RWPE2 (cell line): ENCODE data around the gene CFAP157.

ENCODE experiments used
- ATAC-seq: fragments of 200-7000 bp; cut with Tn5 transposase; 3 replicates; pipeline ENCODE4 v1.9.1; 2021; ENCODE audit warnings: low read depth
- DNase-seq: peaks from one replicate; pipeline ENCODE4 v3.0.0-alpha.2; 2020; ENCODE audit warnings: low spot score
- H3K27ac ChIP-seq: fragments of 450-650 bp; 2 replicates; pipeline ENCODE4 v1.5.1; 2017; ENCODE audit warnings: mild to moderate bottlenecking; ENCODE audit not compliant: poor library complexity, severe bottlenecking
- H3K27me3 ChIP-seq: fragments of 250-450 bp; sonication (Bioruptor Pico); 2 replicates; pipeline ENCODE4 v1.5.1; 2021; ENCODE audit warnings: mild to moderate bottlenecking, moderate library complexity; ENCODE audit not compliant: insufficient read depth, poor library complexity, severe bottlenecking
- H3K36me3 ChIP-seq: fragments of 250-450 bp; sonication (Bioruptor Pico); 2 replicates; pipeline ENCODE4 v1.5.1; 2020; ENCODE audit warnings: low read depth, mild to moderate bottlenecking, moderate library complexity
- H3K4me1 ChIP-seq: fragments of 250-450 bp; sonication (Bioruptor Pico); 2 replicates; pipeline ENCODE4 v1.5.1; 2021; ENCODE audit warnings: mild to moderate bottlenecking, moderate library complexity; ENCODE audit not compliant: insufficient read depth, poor library complexity, severe bottlenecking
- H3K4me3 ChIP-seq: fragments of 250-450 bp; sonication (Bioruptor Pico); 2 replicates; pipeline ENCODE4 v1.5.1; 2021; ENCODE audit warnings: mild to moderate bottlenecking, moderate library complexity; ENCODE audit not compliant: severe bottlenecking
- H3K9me3 ChIP-seq: fragments of 250-450 bp; sonication (Bioruptor Pico); 2 replicates; pipeline ENCODE4 v1.5.1; 2021; ENCODE audit warnings: mild to moderate bottlenecking, moderate library complexity; ENCODE audit not compliant: severe bottlenecking
- TF ChIP-seq, protein P1 (sequence below): fragments of 450-650 bp; IDR thresholded peaks from one replicate; pipeline ENCODE4 v1.5.1; 2017; ENCODE audit warnings: mild to moderate bottlenecking, moderate library complexity; ENCODE audit not compliant: poor library complexity, severe bottlenecking

CFAP157 gene

GRCh38 chr9:127744398-127745110 lies 37.8 kb downstream of the CFAP157 start:
- no peak overlapping the region for H3K27ac ChIP-seq
- H3K9me3 ChIP-seq = no peaks in the 10 kb centered on the region
- no peak for ATAC-seq
- H3K36me3 ChIP-seq = no peaks in the 10 kb centered on the region
- DNase-seq = no peak
- peaks cover 13% of the 10 kb centered on the region for H3K4me1 ChIP-seq
- no peak overlapping the region for H3K4me3 ChIP-seq
- H3K27me3 ChIP-seq = no peaks in the 10 kb centered on the region
- TF ChIP-seq, protein P1, sequence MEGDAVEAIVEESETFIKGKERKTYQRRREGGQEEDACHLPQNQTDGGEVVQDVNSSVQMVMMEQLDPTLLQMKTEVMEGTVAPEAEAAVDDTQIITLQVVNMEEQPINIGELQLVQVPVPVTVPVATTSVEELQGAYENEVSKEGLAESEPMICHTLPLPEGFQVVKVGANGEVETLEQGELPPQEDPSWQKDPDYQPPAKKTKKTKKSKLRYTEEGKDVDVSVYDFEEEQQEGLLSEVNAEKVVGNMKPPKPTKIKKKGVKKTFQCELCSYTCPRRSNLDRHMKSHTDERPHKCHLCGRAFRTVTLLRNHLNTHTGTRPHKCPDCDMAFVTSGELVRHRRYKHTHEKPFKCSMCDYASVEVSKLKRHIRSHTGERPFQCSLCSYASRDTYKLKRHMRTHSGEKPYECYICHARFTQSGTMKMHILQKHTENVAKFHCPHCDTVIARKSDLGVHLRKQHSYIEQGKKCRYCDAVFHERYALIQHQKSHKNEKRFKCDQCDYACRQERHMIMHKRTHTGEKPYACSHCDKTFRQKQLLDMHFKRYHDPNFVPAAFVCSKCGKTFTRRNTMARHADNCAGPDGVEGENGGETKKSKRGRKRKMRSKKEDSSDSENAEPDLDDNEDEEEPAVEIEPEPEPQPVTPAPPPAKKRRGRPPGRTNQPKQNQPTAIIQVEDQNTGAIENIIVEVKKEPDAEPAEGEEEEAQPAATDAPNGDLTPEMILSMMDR = no peak

DNA sequence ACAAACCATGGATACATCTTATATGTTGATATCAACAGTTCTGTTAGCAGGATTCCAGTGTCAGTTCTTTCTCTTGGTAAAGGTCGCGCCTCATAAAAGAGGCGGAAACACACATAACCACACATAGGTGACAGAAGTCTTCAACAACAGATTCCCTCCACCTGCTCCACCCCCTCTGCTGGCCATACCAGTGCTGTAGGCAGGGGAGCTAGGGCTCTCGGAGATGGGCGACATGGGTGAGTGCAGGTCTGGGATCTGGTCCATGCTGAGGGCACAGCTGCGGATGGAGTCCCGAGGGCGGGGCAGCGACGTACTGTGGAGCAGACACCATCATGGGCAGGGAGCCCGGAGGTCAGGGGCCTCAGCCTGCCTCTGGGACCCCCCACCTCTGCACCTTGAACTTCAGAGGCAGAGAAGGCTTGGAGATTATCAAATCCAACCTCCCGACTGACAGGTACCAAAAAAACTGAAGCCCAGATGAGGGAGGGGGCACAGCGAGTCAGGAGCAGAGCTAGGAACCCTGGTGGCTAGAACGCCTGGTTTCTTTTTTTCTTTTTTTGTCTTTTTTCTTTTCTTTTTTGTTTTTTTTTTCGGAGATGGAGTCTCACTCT lies 40.3 kb downstream of the CFAP157 start:
- TF ChIP-seq, protein P1 = no peak
- Histone ChIP-seq H3K36me3 (no peaks in the 10 kb centered on the region), H3K4me3 (no peak overlapping the region), H3K4me1 (peaks cover 5% of the 10 kb centered on the region), H3K9me3 (no peaks in the 10 kb centered on the region), H3K27ac (no peak overlapping the region), H3K27me3 (no peaks in the 10 kb centered on the region)
- DNase-seq (no peak), ATAC-seq (no peak)

DNA sequence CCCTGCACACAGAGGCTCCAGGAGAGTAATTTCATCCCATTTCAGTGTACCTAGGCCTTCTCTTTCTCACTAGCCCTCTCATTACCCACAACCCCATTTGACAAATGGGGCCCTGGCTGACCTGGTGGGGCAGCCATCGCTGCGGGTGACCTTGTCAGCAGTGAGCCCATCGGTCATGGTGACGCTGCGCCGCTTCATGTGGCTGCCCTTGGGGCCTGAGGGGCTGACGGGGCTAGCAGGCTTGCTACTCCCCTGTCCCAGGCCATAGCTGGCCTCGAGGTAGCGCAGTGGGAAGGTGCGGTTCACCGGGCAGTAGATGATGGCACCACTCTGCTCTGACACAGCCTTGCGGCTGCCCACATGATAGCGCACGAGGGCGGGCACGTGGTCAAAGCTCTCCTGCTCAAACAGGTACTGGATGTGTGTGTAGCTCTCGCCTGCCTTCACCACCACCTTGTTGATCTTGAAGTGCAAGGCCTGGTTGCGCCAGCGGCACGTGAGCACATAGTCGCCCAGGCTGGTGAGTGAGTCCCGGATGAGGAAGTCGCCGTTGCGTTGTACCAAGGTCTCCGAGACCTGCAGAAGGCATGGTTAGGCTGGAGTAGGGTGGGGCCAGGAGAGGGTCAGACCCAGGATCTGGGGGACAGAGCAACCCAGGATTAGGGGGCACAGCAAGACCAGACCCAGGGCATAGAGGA lies 42.5 kb downstream of the CFAP157 start:
- no peak for ATAC-seq
- TF ChIP-seq, protein P1 = no peak

DNA sequence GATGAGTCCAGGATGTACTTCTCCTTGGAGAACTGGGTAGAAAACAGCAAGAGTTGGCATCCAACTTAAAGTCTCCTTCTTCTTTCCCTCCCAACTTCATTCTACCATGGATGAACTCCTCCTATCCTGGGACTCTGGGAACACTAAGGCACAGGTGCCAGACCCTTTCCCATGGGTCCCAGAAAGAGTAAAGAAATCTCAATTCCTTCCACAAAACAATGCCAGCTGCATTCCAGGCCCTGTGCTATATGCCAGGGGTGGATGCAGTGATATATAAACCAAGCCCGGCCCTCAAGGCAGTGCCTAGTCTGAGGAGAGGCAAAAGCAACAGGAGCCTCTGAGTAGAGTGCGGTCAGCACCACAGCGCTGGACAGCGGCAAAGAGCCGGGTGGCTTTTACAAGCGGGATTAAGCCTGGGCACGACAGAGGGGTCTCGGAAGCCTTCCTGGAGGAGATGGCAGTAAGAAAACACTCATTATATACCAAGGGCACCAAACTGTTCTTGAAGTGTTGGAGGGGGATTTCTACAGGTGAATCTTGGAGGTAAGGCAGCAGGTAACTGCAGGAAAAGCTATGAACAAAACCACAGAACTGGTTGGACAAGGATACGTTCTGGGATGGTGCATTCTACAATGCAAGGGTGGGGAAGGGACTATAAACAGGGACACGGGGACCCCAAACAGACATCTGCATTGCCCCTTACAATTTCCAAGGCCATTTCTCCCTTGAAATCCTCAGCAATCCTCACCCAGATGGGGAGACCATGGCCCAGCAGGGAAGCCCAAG lies 44.7 kb downstream of the CFAP157 start:
- Histone ChIP-seq H3K4me1 (no peaks in the 10 kb centered on the region), H3K27ac (no peak overlapping the region), H3K27me3 (peaks cover 39% of the 10 kb centered on the region), H3K9me3 (no peaks in the 10 kb centered on the region), H3K36me3 (no peaks in the 10 kb centered on the region), H3K4me3 (no peak overlapping the region)
- 0 out of 3 replicates have a peak, but pooled peaks have one; percentile 26 for ATAC-seq
- TF ChIP-seq, protein P1 = no peak
- no peak for DNase-seq

More for the DNA sequence above, 42.5 kb downstream of the CFAP157 start:
- Histone ChIP-seq H3K9me3 (no peaks in the 10 kb centered on the region), H3K4me1 (no peaks in the 10 kb centered on the region), H3K27ac (no peak overlapping the region), H3K36me3 (no peaks in the 10 kb centered on the region), H3K4me3 (no peak overlapping the region), H3K27me3 (peaks cover 20% of the 10 kb centered on the region)
- DNase-seq = no peak
